ENCODE measurements around the gene HMGN1.
A peak's percentile ranks its signal among the peaks of the same experiment; 100 is the strongest.

The HMGN1 gene

DNA sequence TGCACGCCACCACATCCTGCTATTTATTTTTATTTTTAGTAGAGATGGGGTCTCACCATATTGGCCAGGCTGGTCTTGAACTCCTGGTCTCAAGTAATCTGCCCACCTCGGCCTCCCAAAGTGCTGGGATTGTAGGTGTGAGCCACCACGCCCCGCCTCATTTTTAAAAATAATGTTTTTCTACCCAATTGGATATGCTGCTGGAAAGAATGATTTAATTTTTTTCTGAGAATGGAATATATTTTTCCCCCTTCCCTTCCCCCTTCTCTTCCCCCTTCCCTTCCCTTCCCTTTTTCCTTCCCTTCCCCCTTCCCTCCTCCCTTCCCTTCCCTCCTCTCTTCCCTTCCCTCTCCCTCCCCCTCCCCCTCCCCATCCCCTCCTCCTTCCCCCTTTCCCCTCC is 17.7 kb upstream of the HMGN1 start:
- DNase-seq = no peak

DNA sequence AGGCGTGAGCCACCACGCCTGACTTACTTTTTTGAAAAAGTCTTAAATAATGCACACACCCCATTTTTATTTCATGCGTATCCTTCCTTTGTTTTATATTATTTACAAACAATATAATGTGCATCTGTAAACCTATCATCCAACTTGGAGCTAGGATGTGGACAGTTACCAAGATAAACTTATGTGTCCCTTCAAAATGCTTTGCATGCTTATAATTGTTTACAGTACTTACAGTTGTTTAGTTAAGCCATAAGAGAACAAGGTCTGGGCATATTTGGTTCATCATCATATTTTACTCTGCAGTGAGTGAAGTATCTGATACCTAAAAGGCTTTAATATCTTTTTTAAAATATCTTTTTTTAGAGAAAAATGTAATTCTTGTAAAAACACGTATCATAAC is 16.1 kb upstream of the HMGN1 start:
- DNase-seq = no peak

DNA sequence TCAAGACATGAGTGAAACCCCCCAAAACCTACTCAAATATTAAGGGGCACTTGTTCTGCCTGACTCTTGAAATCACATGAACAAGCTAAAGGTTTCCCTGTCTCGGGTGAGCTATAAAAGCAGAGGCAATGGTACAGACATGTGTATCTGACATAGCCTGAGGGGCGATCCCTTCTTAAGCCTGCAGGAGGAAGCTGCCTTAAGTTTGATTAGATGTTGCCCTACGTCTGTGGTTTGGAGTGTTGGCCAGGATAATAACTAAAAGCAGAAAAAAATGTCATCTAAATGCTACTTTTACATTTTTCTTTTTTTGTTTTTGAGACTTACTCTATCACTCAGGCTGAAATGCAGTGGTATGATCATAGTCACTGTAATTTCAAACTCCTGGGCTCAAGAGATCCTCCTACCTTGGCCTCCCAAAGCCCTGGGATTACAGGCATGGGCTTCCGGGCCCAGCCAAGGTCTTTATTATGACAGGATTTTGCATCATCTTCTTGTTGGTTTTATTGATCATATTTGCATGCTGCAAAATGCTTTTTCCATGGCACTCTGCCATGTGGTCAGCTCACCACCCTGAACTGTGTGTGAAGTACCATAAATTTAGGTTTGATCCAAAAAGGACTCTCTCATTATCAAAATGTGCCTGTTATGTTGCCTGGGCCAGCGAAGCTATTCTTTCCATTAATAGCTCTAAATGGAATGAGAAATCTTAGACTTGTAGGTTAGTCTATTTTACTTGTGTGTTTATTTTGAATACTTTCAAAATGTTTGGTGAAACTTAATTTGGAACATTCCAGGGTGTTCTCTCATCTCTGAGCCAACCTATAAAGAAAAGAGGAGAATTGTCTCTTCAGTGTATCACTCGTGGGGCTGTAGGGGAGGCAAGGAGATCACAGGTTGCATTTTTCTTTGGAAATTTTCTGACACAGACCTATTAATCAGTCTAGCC is 15.0 kb upstream of the HMGN1 start:
- no peak for DNase-seq

DNA sequence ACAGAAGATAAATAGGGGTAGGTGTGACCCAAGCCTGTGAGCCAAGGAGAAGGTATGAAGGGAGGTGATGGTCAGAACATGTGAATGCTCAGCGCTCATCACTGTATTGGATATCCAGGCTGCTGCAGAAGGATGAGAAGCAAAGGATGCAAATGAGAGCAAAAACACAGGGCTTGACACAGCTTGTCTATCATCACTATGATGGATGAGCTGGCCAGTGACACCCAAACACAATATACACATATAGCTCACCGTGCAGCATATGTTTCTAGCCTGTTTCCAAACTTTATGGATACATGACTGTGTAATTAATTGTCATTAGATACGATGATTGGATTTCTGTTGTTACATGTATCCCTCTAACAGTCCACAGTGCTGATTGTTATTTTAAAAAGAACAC is 13.8 kb upstream of the HMGN1 start:
- no peak for DNase-seq

DNA sequence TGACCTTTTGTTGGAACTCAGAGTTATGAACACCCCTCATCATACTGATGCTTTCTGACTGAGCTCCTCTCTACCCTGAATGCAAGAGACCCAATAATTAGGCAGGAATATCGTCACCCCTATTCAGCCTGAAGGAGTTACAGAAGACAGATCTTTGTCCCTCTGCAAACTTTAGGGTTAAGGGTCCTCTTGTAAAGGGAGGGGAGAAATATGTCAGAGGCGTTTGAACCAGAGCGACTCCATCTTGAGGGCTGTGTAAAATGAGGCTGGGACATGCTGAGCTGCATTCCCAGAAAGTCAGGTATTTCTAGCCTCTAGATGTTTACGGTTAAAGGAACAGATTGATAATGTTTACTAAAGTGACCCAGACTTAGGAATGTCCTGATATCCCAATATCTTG is 10.5 kb upstream of the HMGN1 start:
- no peak for DNase-seq

DNA sequence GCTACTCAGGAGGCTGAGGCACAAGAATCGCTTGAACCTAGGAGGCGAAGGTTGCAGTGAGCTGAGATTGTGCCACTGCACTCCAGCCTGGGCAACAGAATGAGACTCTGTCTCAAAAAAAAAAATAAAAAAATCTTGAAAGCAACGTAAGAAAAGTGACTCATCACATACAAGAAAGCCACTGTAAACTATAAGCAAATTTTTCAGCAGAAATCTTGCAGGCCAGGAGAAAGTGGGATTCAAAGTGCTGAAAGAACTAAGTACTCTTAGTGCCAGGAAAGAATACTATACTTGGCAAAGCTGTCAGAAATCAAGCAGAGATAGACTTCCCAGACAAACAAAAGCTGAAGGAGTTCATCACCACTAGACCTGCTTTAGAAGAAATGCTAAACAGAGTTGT is 4.4 kb upstream of the HMGN1 start:
- no peak for DNase-seq

DNA sequence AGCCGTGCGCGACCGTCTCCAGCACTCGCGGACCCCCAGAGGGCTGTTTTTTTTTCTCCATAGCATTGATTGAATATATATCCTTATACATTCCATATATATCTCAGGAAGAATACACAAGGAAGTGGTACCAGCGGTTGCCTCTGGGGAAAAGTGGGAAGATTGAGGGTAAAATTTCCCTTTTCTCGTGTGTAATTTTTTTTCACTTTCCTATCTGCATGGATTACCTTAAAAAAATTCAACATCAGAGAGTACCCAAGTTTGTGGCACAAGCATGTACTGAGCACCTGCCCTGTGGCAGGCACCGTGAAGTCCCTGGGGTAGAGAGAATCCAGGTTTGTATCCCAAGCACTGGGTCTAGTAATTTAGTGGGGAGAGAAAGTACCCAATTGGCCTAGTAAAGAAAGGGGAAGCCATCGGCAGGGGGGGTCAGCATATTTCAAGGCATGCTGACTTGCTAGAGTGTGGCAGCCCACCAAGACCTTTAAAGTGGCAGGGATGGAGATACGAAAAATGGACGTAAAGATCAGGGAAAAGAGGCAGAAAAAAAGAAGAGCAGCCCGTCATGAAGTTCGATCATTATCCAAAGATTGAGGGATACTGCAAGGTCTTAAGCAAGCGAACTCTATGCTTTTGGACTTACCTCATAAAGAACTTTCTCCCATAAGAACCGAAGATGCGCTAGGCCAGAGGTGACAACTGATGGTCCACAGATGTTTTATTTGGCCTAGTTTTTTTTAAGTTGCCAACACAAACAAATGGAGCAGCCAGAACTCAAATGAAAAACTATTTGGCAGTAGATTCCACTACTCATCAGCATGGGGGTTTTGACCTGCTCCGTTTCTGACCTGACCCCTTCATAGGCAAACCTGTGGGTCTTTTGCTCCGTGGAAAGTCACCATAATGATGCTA is 1.5 kb upstream of the HMGN1 start:
- no peak for DNase-seq

DNA sequence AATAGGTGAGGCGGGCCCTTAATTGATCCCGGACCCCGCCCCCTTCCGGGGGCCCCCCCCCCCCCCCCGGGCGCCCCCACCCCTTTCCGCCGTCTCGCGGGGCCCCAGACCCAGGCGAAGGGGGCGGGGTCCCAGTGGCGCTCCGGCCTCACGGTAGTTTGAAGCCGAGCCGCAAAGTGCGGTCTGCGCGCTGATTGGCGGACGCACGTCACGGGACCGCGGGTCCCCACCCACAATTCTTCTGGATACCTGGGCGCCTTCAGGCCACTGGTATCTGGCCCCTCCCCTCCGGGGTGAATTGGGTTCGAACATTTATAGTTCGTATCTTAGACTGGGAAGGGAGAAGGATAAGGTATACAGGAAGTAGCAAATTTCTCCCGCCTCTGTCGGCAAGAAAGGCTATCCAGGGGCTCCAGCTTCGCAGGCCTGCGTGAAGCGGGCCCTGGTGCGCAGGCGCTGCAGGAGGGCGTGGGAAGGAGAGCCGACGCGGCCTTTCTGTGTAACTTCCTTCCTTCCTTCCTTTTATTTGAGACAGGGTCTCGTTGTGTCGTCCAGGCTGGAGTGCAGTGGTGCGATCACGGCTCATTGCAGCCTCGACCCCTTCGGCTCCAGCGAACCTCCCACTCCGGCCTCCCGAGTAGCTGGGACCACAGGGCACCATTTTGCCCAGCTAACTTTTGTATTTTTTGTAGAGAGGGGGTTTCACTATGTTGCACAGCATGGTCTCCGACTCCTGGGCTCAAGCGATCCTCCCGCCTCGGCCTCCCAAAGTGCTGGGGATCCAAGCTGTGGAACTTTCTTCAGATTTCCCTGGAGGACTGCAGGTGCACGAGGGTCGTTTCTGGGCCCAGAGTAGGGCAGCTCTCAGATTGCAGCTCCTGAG is 564 bp upstream of the HMGN1 start:
- DNase-seq = peak; percentile 81

DNA sequence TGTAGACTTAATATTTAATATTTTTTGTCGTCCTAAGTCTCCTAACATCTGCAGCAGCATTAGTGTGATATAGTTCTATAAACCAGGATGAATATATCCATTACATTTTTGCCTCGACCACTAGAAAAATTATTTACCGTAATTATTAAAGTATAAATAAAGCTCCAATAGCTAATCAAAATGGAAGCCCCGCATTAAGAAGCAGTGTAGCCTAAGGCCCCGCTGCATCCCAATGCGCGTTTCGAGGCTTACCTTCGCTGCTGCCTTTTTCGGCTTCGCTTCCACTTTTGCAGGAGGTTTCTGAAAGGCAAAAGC is 891 bp downstream of the HMGN1 start:
- no peak for DNase-seq

DNA sequence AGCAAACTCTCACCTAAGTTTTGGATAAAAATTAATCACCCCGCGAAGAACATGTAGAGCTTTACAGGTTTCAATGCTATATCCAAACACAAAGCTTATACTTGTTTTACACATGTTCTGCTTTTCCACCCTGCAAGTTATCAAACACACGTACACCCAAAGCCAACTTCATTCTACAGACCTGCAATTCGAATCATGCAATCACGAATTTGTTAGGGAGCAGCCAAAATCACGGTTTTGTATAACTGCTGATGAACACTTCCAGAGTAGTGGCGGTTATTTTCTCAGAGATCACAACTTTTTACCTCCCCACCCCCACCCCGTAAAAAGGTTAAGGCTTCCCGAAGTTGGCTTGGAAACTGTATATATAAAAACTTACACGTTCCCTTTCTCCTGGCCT is 1.4 kb downstream of the HMGN1 start:
- DNase-seq = no peak

DNA sequence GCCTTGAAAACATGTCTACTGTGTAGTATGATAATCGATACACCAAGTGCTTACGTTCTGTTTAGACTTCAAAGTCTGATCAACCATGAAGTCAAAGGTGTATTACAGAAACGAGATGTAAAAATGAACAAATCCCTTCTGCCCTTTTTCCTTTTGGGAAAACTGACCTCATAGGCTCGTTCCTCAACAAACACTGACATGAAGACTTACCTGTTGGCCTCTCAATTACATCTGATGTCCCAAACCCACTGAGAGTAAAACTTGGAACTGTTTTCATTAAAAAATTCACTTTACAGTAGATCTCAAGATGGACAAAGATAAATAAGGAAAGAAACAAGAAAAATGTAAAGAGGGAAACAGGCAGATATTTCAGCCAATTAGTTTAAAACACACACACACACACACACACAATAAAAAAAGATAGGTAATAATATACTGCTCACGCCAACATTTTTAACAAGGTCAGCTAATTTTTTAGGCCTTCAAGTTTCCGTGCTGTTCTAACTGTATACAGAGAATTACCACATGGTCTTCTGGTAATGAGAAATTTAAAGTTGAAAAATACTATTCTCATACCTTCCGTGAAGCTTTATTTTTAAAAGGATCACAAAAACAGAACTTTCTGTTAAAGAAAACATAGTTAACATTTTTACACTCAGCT is 2.1 kb downstream of the HMGN1 start:
- DNase-seq = no peak

DNA sequence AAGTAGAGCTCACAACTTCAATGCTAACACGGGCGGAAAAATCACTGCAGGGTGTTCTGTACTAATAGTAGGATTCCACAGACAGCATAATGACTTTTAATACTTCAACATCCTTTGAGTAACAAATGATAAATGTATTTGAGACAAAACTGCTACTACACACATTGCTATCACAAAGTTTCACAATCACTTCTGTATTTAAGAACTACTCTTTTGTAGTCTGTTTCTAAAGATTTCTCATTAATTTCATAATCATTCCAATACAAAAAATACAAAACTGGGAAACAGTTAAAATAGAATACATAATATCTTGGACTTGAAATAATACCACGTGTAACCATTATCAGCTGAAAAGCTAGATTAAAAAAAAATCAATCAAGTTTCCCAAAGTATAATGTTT is 2.7 kb downstream of the HMGN1 start:
- DNase-seq = no peak

DNA sequence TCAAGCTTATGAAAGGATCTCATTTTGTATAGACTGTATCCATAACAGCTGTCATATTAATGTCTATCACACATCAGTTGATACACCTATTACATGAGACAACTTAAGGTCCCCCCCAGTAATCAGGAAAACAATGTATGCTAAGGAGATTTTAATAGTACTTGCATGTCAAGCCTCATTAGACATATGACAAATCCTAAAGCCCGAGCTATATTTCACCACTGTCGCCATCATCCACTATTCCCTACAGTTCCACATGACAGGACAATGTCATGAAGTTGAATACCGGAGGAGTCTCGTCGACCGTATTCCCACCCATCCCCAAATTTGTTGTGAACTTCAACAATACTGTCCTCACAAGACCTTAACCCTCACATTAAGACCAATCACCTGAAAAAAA is 3.4 kb downstream of the HMGN1 start:
- no peak for DNase-seq

DNA sequence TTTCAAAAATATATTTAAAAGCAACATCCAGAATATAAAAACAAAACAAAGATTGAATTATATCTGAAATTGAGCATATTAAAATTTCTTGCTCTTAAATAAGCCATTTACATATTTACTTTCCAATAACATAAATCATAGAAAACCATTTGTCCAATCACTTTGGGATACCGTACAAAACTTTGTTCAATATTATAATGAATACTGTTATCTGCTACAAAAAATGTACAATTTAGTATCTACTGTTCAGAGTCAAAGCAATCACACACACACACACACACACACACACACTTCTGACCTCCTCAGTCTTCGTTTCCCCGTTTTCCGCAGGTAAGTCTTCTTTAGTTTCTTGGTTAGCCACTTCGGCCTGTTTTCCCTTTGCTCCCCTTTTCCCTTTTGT is 4.0 kb downstream of the HMGN1 start:
- DNase-seq = no peak

DNA sequence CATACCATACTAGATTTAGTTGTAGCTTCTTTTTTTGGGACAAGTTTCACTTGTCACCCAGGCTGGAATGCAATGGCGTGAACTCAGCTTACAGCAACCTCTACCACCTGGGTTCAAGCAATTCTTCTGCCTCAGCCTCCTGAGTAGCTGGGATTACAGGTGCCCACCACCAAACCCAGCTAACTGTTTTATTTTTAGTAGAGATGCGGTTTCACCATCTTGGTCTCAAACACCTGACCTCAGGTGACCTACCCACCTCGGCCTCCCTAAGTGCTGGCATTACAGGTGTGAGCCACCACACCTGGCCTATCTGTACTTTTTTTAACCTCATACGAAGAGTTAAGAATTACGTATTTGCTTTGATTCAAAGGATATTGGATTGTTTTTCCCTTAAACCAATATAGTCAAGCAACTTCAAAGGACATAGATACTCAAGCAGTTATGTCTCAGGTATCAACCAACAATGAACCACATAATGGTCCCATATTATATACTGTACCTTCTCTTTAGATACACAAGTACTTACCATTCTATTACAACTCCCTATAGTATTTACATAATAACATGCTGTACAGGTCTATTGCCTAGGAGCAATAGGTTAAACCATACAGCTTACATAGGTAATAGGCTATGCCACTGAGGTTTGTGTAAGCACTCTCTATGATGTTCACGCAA is 7.5 kb downstream of the HMGN1 start:
- no peak for DNase-seq

DNA sequence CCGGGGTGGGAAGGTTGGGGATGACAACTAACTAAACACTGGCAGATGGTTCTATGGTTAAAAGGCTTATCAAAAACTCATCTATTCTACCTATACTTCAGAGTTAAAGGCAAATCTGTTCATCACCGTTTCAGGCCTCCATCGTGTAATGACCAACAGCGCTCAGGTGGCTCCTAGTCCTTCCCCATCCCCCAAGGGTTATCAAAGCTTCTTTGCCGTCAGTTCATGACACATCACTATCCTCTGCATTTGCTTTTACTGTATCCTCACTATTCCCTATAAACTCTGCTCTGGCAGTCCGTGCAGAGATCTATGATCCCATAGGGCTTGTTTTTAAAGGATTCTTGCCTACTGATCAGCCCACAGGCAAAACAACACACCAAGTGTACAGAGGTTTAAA is 8.2 kb downstream of the HMGN1 start:
- DNase-seq = no peak

DNA sequence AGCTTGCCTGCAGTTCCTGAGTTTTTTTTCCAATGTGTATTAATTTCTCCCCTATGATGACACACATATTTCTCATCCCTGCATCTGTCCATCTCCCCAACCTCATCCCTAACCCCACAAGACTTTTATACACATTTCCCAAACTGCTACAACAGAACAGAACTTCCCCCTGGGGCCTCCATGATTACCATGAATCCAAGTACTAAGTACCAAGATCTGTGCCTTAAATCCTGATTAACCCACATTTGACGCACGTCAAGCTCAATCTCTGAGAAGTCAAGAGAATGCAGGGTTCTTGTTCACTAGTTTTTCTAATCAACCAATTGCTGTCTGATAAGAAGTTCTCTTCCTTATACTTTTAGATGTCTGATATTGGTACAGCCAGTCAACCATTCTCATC is 9.7 kb downstream of the HMGN1 start:
- DNase-seq = no peak

DNA sequence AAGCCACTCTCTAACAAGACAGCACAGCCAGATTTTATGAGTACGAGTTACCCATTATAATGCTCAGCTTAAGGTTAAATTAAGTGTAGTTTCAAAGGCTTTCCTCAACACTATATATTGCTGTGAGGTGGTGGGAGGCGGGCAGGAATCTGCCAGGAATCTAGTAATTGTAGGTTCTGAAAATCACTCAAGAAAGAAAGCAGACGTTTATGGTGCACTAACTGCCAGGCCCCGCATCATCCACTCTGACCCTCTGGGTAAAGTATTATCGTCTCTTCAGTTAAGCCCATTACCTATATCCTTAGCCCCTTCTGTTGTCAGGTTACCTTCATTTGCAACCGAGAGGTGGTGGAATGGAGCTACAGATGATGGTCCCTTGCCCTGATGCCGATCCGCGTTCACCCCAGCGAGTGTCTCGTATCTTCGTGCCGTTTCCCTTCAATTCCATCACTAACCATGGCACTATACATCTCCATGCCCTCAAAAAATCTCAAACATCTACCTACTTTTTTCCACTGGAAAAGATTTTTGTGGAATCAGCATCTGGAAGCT is 12.4 kb downstream of the HMGN1 start:
- peak; percentile 75 for DNase-seq

DNA sequence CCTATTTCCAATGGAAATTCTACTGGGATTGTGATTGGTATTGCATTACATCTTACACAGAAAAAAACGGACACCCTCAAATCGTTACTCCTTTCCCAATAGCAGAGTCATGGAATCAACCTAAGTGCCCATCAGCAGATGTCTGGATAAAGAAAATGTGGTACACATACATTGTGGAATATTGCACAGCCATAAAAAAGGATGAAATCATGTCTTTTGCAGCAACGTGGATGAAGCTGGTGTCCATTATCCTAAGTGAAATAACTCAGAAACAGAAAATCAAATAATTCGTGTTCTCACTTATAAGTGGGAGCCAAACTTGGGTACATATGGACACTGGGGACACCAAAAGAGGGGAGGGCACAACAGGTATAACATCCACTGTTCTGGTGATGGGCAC is 14.3 kb downstream of the HMGN1 start:
- DNase-seq = no peak

DNA sequence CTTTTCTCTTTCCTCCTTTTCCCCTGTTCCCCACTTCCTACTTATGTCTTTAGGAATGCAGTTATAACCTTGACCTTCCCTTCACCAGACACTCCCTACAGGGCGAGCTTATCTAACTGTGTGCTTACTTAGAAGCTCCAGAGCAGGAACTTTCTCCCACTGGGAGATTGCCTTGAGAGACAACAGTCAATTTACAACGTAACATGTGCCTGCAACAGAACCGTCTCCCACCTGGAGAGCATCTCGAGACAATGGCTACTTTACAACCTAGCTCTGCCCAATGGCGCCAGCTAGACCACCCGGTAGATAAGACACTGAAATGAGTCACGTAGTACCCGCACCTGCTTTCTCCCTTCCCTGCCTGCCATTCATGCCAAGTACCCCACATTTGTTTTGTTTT is 16.7 kb downstream of the HMGN1 start:
- DNase-seq = no peak

DNA sequence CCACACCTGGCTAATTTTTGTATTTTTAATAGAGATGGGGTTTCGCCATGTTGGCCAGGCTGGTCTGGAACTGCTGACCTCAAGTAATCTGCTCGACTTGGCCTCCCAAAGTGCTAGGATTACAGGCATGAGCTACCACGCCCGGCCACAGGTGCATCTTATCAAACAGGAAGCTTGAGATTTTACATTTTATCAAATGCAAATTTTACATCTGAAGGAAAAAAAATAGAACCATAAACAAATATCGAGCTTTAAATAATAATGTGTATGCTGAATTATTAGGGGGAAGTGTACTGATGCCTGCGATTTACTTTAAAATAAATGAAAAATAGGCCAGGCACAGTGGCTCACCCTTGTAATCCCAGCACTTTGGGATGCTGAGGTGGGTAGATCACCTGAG is 18.9 kb downstream of the HMGN1 start:
- no peak for DNase-seq

DNA sequence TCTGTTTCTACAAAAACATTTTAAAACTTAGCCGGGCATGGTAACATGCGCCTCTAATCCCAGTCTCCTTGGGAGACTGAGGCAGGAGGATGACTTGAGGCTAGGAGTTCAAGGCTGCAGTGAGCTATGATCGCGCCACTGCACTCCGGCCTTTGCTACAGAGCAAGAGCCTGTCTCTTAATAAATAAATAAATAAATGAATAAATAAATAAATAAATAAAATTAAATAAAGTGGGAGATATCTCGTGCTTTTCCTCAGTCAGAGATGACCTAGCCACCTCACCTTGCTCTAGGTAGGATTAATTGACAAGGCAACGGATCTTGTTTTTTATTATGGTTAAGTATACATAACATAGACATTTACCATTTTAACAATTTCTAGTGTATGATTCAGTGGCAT is 21.2 kb downstream of the HMGN1 start:
- DNase-seq = no peak

Data from NCI-H524 treated with DMSO at 0.1 percent for 48 hours (cell line).